NK-92 treated with Interleukin-12 subunit alpha and Interleukin-12 subunit beta, amount 100 ng/mL, for 24 hours (cell line): ENCODE data around the gene SCLT1.

Experiments used
- DNase-seq: peaks from one replicate; lab custom pipeline; 2025; lab: John Stamatoyannopoulos, UW

SCLT1 gene

GRCh38 chr4:128957459-128957858 lies 135.9 kb downstream of the SCLT1 start:
- no peak for DNase-seq

DNA sequence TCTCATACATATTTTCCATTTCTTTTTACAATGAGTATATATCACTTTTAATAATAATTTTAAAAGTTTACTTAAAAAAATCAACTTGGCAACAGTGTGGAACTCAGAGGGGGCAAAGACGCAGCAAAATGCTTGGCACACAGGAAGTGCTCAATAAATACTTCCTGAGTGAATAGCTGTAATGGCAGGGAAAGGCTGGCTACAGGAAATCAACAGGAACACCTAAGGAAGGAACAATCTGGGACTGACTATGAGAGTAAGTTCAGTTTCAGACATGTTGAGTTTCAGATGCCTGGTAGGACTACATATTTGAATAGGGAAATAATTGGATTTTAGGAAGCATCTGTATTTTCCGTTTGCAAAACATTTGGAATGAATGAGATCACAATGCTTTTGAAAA lies 137.6 kb downstream of the SCLT1 start:
- no peak for DNase-seq

DNA sequence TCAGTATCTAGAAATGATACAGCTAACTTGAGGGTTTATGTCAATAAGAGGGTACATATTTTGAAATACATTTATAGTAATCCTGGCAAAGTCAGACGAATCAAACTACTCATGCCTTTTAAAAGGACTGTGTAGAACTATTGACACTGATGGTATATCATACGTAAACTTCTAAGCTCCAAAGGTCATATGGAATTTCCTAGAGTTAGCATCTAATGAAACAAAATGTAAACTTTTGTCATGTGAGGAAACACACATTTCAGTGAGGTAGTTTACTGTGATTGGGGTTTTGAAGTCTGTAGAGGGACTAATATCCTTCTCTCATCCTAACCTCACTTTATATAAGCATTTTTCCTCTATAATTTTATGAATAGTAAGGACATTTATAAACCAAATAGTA lies 138.4 kb downstream of the SCLT1 start:
- no peak for DNase-seq

- DNase-seq = no peak
Measured at GRCh38 chr4:128951316-128951715, 142.0 kb downstream of the SCLT1 start.

DNA sequence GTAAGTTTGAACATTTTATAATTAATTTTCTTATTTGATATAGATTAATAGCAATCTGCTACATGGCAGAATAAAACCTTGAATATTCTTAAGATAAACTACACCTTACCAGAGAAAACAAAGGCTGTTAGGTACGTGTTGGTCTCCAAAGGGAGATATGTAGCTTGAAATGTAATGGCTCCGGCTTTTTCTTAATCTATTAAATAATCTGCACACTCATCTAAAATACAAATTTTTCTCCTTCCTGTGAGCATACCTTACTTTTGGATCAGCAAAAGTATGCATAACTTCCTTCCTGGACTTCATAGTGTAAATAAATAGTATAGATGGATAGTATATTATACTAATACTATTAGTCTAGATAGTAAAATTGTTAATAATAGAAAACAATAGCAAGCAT lies 142.5 kb downstream of the SCLT1 start:
- no peak for DNase-seq

- DNase-seq = no peak
Measured at GRCh38 chr4:128946916-128947315, 146.4 kb downstream of the SCLT1 start.

- DNase-seq = no peak
Measured at GRCh38 chr4:128942607-128943006, 150.7 kb downstream of the SCLT1 start.

DNA sequence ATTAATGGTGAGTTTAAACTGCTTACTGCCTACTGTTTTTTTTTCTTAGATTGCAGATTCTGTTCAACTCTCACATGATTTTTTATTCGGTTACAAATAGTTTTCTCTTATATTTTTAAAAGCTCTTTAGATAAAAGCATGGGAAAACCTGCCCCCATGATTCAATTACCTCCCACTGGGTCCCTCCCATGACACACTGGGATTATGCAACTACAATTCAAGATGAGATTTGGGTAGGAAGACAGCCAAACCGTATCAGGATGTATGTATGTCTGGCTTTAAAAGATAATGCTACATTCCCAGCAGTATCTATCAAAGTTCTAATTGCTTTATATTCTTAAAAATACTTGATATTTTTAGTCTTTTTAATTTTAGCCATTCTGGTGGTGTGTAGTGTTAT lies 152.4 kb downstream of the SCLT1 start:
- no peak for DNase-seq

DNA sequence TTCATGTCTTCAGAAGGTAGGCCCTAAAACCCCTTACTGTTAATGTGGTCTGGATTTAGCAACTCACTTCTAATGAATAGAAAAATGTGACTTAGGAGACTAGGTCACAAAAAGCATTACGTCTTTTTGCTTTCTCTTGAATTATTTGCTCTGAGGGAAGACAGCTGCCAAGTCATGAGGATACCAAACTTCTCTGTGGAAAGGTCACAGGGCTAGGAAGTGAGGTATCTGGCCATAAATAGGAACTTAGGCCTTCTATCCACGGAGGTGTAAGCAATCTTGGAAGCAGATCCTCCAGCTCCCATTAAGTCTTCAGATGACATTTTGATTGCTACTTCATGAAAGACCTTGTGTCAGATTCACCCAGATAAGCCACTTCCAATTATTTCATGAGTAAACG lies 163.3 kb downstream of the SCLT1 start:
- no peak for DNase-seq

DNA sequence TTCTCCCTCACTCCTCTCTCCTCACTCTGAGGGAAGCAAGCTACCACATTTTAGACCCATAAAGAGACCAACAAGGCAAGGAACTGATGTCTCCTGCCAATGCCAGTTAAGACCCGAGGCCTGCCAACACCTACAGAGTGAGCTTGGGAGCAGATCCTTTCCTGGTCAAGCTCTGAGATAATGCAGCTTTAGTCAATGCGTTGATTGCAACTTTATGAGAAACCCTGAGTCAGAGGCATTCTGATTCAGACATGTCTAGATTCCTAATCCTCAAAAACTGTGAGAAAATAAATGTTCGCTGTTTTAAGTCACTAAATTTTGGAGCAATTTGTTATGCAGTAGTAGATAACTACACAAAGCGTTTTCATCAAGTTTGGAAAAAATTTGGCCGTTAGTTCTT lies 168.4 kb downstream of the SCLT1 start:
- no peak for DNase-seq

DNA sequence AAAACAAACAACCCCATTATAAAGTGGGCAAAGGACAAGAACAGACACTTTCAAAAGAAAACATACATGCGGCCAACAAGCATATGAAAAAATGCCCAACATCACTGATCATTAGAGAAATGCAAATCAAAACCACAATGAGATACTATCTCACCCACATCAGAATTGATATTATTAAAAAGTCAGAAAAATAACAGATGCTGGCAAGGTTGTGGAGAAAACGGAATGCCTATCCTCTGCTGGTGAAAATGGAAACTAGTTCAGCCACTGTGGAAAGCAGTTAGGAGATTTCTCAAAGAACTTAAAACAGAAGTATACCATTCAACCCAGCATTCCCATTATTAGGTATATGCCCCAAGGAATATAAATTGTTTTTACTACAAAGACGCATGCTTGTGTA lies 171.4 kb downstream of the SCLT1 start:
- DNase-seq = no peak

DNA sequence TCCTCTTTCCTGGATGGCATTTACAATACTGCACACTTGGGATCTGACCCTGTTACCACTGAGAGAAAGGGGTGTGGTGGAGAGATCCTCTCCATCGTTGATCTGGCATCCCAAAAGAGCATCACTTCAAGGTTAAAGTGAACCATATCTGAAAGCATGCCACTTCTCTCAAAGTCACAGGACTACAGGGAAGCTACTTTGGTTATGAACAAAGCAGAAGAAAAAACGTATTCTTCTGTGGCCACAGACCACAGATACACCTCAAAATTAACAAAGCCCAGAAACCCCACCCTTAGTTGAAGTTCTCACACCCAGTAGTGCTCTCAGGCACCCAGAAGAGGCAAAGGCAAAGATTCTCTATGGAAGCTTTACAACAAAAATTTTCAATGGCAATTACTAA lies 175.6 kb downstream of the SCLT1 start:
- DNase-seq = no peak

GRCh38 chr4:128916832-128917231 lies 176.5 kb downstream of the SCLT1 start:
- no peak for DNase-seq

DNA sequence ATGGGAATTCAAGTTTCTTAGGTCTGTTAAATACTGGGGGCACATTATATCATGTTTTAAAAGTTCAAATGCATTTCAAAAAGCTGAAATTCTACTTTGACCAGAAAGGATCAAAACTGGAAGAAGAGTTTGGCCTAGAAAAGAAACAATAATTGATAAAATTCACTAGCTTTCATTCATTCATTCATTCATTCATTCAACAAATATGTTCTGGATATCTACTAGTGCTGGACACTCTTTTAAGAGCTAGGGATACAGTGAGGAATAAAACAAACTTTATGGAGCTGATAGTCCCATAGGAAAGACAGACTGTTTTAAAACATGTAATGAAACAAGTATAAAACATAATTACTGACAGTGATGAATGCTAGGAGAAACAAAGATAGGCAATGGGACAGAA lies 177.8 kb downstream of the SCLT1 start:
- DNase-seq = no peak

DNA sequence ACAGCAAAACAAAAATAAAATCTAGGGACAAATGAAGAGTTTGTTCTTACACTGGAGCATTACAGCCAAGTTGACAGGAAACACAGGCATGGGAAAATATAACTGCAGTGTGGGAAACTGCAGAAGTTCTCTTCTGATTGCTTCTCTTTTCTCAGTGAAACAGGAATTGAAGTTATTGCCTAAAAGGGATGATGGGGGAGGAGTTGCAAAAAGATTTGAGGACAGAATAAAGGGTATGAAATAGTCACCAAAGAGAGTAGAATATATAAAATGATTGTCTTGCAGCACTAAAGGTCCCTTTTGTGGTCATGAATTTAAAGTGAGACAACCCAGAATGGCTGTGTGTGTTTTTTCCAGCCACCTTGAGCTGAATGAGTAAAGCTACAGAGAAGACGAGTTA lies 180.1 kb downstream of the SCLT1 start:
- DNase-seq = no peak

DNA sequence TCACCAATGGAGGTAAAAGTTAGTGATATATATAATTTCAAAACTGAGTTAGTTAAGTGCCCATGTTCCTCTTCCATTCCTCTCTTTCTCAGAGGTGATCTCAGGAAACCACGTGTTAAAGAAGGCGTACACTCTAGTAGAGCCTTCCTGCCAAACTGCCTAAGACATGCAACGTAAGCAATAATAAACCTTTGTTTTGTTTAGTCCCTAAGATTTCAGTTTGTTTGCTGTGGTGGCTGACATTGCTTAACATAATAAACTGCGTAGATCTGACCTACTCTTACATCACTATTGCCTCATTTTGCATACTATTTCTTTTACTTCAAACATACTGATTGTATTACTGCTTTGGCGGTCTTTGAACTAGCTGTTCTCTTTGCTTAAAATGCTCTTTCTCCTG lies 184.6 kb downstream of the SCLT1 start:
- no peak for DNase-seq

GRCh38 chr4:128907981-128908380 lies 185.4 kb downstream of the SCLT1 start:
- no peak for DNase-seq

- no peak for DNase-seq
Measured at GRCh38 chr4:128906581-128906980, 186.8 kb downstream of the SCLT1 start.

GRCh38 chr4:128904821-128905220 lies 188.5 kb downstream of the SCLT1 start:
- DNase-seq = no peak

DNA sequence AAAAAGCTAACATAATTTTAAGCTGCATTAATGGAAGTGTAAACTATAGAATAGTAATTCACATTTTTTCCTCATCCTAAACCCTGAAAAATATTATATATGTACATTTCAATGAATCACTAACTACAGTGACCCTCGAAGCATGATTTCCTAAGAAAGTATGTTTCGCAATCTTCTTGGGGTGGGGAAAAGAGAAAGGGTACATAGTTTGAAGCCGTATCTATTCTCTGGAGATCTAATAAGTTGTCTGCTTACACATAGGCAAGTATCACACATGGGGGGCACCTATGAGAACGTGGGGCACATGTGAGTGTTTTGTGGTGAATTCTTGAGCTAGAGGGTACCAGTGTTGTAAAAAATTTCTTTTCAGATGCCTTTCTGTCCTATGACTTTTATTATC lies 212.7 kb downstream of the SCLT1 start:
- DNase-seq = no peak

- no peak for DNase-seq
Measured at GRCh38 chr4:128879971-128880370, 213.4 kb downstream of the SCLT1 start.

DNA sequence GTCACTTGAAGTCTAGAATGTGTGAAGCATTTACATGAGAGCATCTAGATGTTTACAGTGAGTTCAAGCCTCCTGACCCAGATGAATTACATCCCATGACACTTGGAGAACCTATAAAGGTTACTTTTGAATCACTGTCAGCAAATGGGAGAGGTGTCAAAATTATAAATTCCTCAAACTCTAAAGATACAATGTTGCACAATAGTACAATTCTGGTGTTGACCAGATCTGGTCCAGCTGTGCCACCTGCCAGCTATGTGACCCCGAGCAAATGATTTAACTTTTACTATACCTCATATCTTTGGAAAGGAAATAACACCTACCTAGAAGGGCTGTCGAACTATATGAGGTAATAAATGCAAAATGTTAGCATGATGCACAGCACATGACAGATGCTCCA lies 214.1 kb downstream of the SCLT1 start:
- no peak for DNase-seq

DNA sequence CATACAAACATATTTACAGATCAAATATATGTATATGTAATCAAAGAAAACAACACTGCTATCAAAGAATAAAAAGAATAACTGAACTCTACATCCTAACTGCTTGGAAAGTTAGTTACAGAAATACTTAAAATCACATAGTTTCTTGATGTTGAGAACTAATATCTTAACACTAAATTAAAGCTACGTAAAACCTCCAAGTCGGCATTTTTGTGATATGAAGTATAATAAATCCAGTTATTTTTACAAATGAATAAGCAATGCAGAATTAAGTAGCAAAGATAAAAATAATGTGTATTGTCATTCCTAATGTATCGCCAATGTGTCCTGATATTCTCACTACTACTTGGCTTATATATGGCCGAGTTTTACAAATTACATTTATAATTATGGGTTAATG lies 215.4 kb downstream of the SCLT1 start:
- DNase-seq = no peak

- no peak for DNase-seq
Measured at GRCh38 chr4:128876200-128876599, 217.1 kb downstream of the SCLT1 start.

DNA sequence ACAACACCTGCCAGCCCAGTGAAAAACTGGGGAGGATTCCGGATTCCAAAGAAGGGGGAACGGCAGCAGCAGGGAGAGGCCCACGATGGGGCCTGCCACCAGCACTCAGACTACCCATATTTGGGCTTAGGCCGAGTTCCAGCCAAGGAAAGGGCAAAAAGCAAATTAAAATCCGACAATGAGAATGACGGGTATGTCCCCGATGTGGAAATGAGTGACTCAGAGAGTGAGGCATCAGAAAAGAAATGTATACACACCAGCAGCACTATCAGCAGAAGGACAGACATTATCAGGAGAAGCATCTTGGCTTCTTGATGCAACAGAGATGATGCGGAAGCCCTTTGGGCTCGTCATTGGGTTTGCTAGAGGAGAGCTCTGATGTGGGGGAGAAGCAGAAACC lies 221.4 kb downstream of the SCLT1 start:
- no peak for DNase-seq
